Fibroblast of skin of scalp (primary cell): ENCODE measurements around the gene PDE6D.
"Not testable (repeated sequence)": the region's sequence is repeated elsewhere in the genome, so short reads cannot be mapped to it uniquely, and the experiment has no call there.

Experiments used
- DNase-seq: peaks from one replicate; pipeline ENCODE4 v3.0.0-alpha.2; 2013

PDE6D gene

DNA sequence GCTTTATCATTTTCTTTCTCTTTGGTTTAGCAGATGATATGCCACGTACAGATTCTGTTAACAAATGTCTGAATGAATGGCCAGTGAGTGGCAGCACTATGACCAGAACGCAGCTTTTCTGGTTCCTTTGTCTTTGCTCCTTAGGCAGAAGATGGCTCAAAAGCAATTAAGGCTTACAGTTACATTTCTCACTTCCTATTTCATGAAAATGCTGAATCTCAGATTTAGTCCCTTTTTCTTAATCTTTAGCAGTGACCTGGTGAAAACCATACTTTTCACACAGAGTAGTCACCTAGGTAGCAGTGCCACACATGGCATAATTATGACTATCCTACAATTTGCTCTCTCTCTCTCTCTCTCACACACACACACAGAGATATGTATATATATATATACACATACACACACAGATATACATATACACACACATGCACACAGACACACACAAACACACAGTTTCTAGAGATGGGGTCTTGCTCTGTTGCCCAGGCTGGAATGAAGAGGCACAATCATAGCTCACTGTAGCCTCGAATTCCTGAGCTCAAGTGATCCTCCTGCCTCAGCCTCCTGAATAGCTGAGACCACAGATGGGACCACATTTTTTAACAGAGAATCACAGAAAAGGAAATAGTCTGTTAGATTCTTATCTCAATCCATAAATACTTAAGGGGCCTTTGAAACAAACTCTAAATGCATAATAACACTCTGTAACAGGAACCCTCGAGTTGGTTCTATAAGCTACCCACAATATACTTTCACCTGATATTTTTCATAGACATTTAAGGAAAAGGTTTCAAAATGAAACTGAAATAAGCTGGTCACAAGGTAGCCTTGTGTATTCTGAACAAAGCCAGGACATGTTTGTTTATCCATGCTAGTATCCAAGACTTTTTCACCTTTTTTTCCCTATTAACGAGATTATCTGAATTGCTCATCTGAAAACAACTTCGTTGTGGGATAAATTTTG lies 11.6 kb downstream of the PDE6D start:
- DNase-seq = no peak

DNA sequence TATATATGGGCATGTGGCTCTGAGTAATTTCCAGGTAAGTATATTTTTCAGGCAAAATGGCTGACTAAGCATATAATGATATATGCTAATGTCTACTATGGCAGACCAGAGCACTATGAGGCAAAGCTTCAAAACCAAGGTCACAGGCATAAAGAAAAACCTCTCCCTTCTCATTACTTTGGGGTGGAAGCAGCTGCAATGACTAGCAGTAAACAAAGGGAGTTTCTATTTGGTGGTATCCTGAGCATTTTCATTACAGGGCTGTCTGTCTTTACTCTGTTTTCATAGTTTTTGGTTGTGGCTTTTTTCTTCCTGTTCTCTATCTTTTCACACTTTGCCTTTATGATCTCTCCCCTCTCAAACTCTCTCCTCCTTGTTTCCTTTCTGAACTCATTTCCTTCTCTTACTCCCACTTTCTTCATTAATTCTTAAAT lies 15.6 kb downstream of the PDE6D start:
- DNase-seq = no peak

DNA sequence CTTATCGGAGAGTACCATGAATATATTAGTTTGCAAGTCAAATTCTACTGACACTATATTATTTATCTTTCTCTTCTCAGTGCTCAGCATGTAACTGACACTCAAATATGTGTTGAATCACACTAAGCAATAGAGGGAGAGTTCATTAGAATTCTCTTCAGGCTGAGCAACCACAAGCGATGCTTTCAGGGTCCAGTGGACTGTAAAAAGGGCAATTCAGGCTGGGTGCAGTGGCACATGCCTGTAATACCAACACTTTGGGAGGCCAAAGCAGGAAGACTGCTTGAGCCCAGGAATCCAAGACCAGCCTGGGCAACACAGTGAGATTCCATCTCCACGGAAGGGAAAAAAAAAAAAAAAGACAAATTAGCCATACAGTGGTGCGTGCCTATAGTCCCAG lies 16.3 kb downstream of the PDE6D start:
- DNase-seq = peak; percentile 46

DNA sequence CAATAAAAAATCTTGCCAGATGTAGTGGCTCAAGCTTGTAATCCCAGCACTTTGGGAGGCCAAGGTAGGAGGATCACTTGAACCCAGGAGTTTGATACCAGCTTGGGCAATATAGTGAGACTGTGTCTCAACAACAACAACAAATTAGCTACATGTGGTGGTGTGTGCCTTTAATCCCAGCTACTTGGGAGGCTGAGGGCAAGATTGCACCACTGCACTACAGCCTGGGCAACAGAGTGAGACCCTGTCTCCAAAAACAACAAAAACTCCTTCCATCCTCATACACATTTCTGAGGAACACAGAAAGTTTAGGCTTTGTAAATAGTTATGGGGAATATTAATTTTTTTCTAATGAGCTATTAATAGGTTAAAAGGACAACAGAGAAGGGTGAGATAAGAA lies 17.0 kb downstream of the PDE6D start:
- no peak for DNase-seq

DNA sequence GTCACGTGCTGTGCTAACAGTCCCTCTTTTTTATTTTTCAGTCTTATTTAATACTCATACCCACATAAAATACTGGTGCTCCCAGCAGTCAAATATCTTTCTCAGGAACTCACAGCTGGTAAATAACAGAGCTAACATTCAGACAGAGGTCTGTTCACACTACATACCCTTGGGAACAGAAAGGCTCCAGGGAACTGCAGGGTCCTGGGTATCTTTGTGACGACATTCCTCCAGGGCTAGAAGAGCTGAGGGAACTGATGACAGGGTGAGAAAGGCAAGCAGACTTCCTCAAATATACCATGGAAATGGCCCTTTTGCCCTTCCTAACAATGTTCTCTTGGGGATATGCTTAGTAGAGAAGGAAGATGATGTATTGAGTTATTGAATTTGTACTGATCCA lies 19.3 kb downstream of the PDE6D start:
- no peak for DNase-seq

DNA sequence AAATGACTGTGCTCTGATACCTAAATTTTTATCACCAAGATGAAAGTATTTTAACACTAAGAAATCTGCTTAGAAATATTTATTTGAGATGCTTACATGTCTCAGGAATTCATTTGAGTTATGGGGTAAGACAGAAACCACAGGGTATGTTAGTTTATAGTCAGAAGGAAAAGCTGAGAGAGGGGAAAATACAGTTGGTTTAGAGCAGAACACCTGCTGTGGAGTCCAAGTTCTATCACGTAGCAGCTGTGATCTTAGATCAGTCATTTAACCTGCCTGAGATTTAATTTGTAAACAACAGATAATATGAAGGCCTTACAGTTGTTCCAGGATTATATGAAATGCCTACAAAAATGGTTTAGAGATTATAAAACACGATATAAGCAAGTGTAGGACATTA lies 29.0 kb downstream of the PDE6D start:
- DNase-seq = no peak

DNA sequence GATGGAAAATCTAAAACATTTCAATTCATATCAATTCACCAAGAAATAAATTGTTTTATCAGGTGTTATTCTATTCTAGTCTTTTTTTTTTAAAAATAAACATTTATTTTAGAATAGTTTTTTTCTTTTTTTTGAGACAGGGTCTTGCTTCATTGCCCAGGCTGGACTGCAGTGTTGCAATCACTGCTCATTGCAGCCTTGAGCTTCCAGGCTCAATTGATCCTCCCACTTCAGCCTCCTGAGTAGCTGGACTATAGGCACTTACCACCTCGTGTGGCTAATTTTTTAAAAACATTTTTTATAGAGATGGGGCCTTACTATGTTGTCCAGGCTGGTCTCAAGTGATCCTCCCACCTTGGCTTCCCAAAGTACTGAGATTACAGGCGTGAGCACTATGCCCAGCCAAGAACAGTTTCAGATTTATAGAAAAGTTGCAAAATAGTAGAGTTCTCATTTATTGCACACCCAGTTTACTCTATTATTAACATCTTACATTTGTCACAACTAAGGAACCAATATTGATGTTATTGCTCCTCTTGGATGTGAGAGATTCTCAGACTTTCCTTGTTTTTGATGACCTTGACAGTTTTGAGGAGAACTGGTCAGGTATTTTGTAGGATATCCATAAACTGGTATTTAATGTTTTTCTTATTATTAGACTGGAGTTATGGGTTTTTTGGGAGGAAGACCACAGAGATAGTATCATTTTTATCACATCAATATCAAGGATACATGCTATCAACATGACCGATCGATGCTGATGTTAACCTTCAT lies 29.9 kb downstream of the PDE6D start:
- DNase-seq = no peak

DNA sequence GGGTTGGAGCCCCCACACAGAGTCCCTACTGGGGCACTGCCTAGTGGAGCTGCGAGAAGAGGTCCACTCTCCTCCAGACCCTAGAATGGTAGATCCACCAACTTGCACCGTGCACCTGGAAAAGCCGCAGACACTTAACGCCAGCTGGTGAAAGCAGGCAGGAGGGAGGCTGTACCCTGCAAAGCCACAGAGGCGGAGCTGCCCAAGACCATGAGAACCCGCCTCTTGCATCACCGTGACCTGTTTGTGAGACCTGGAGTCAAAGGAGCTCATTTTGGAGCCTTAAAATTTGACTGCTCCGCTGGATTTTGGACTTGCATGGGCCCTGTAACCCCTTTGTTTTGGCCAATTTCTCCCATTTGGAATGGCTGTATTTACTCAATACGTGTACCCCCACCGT lies 32.1 kb downstream of the PDE6D start:
- not testable (repeated sequence) for DNase-seq

DNA sequence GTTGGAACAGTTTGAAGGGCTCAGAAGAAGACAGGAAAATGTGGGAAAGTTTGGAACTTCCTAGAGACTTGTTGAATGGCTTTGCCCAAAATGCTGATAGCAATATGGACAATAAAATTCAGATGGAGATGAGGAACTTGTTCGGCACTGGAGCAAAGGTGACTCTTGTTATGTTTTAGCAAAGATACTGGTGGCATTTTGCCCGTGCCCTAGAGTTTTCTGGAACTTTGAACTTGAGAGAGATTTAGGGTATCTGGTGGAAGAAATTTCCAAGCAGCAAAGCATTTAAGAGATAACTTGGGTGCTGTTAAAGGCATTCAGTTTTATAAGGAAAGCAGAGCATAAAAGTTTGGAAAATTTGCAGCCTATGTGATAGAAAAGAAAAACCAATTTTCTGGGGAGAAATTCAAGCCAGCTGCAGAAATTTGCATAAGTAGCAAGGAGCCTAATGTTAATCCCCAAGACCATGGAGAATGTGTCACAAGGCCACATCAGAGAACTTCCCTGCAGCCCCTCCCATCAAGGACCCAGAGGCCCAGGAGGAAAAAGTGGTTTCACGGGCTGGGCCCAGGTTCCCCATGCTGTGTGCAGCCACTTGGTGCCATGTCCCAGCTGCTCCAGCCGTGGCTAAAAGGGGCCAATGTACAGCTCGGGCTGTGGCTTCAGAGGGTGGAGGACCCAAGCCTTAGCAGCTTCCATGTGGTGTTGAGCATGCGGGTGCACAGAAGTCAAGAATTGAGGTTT lies 32.8 kb downstream of the PDE6D start:
- not testable (repeated sequence) for DNase-seq

DNA sequence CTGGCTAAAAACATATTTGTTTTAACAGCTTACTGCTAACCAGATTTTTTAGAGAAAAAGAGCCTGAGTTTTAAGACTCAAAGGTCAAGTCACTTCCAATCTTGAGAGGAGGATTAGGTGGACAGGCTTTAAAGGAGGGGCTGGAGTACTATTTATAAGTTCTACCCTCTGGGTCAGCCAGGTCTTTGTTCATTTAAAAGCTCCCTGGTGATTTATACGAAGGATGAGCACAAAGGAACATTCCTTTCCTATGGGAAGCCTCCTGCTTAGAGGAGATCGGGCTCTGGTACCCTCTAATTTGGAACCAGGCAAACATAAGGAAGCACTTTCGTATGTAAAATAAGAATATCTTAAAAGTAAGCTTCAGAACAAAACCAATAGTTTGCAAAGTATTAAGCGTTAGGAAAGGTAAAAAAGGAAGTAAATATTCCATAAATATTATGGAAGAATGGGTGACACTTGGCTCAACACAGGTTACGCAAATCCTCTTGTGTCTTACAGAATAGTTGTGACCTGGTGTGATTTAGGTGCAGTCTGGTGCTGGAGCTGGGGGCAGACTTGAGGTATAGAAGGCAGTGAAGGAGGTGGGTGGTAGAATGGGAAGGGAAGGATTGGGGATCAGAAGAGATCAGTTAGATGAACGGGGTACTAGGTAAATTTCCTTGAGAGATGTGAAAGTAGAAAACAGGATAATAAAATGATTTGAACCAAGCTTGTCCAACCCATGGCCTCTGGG lies 35.6 kb downstream of the PDE6D start:
- DNase-seq = no peak

DNA sequence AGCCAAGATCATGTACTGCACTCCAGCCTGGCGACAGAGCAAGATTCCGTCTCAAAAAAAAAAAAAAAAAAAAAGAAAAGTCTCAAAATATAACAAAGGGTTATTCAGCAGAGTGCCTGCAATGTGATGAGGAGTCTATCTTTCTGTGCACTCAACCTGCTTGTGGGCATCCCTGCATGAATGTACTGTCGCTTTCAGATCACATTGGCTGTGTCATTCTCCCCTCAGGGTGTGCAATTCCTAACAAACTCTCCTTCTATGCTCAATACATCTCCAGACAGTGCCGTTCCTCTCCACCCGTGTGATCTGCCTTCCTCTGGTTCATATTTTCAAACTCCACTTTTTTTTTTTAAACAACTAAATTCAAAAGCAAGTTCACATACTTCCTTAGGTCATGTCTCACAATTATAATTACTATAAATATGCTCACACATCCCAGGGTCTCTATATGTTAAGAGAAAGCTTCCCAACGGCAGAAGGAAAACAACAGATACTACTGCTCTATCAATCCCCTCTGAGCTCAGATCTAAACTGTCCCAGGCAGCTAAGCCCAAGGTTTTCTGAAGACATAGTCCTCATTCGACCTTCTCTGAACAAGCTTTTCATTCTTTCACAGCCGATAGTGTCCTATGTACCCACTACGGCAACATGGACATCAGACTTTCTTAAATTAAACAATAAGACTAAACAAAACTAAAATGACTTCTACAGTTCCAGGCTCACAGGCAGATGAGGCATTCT lies 37.5 kb downstream of the PDE6D start:
- no peak for DNase-seq

DNA sequence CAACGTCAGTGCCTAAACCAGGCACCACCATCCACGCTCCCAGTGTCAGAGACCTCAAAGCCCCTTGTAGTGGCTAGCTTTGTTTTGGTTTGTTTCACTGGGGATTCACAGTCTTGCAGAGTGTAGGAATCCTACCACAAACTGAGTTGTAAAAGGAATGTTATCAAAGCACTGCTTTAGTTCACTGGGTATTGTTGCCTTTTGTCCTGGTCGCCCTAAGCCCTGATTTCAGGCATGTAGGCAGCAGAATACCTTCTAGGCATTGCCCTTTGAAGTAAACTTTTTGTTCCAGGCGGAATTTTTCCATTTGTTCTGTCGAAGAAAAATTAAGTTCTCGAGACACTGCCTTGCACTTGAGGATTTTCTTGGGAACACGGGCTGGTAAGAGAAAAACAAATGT lies 43.3 kb downstream of the PDE6D start:
- no peak for DNase-seq

DNA sequence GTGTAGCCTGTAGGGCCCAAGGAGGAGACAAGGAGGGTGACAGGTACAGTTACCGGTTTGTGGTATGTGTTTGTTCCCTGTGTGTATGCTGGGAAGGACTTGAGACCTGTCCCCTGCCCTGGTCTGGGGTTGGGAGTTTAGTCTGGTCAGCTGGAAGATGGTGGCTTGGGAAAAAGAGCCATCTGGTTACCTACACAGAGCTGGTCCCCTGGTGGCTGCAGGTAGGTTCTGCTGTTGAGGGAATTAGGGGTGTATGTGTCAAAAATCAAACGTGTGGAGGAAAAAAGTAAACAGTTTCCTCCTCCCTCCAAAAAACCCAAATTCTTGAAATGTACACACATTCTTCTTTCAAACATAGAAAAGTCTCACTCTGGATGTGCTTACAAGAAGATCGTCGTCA lies 48.5 kb downstream of the PDE6D start:
- no peak for DNase-seq

DNA sequence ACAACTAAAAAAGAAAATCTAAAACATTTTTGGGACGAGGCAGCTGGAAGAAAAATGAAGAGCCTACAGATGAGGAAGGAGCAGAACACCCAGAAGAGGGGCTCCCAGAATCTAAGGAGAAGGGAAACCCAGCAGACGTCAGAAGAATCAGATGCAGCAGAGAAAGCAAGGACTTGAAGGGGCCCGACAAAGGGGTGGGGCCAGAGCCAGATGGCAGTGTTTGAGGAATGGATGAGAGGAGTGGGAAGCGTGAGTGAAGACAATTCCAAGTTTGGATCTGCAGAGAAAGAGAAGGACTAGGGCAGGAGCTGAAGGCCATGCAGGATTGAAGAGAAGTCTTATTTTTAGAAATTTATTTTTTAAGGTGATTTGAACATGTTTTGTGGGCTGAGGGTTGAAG lies 53.5 kb downstream of the PDE6D start:
- no peak for DNase-seq

DNA sequence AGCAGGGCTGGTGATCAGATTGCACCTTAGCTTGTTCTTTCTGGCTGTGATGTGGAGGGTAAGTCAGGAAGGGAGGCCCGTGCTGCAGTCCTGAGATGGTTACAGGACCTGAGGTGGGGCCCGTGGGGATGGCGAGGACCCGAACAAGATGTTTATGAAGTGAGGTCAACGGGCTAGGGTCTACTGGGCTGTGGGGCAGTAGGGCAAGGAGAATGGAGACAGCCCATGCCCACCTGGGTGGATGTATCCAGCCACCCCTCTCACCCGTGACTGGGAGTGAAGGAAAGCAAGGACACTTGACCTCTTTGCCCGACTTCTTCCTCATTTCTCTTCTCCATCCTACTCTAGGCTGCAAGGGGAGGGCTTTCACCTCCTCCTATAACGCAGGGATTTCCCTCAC lies 54.8 kb downstream of the PDE6D start:
- DNase-seq = no peak

DNA sequence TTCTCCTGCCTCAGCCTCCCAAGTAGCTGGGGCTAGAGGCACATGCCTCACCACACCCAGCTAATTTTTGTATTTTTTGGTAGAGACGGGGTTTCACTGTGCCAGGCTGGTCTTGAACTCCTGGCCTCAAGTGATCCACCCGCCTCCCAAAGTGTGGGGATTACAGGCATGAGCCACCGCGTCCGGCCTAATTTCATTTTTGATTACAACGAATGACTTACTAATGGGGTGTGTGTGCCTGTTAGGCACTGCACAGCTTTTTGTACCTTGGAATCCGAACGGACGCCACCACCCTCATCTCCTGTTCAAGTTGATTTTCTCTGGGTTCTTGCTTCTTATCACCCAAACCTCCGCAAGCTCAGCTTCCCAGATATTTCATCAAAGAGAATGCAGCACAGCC lies 55.6 kb downstream of the PDE6D start:
- no peak for DNase-seq

DNA sequence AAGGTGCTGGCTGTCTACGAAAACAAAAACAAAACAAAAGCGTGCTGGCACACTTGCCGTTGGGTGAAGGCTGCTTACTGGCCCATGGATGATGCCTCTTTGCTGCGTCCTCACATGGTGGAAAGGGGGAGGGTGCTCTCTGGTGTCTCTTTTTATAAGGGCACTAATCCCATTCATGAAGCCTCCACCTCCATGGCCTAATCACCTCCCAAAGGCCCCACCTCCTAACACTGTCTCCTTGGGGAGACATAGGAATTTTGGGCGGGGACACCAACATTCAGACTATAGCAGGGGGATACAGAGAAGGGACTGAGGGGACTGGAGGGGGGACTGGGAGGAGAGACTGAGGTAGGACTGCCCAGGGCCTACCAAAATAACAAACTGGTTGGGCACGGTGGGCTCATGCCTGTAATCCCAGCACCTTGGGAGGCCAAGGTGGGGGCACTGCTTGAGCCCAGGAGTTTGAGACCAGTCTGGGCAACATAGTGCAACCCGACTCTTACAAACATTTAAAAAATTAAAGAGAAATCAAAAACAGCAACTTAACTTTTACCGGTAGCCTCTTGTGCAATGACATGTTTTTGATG lies 58.3 kb downstream of the PDE6D start:
- no peak for DNase-seq

DNA sequence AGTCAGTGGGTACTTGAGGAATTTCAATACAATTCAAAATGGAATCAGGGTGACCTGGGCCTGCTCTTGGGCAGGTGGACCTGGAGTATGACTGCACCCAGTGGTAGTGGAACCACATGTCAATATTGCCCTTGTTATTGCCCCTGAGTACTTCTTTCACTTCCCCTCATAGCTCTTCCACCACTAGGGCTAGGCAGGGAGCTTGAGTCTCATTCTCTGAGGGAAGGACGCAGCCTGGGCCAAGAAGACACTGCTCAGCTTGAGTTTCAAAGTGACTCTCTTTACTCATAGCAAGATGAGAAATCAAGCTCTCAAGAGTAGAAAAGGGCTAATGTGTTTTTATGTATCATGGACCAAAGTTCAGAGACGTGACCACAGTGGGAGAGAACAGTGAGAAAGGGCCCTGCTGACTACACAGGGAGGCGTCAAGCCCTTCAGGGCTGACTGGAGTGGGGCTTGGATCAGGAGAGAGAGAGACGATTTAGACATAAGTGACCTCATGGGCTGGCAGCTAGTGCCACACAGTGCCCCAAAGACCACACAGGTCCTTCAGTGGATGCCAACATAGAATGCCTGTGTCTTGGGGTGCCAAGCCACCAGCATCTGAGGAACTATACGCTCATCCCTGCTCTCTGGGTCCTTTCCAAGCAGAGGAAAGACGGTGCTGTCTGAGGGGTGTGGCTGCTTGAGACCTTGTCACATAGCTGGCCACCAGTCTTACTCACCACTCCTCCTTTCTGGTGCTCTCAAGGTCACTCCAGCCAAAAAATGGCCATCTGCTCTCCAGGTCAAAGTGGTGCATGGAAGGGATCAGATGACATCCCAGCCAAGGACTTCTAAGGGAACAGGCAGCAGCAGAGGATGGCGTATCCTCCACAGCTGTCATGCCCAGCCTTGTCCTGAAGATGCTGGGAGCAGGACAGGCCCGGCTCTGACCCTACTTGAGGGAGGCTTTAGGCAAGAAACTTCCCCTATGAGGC lies 59.8 kb downstream of the PDE6D start:
- DNase-seq = no peak

DNA sequence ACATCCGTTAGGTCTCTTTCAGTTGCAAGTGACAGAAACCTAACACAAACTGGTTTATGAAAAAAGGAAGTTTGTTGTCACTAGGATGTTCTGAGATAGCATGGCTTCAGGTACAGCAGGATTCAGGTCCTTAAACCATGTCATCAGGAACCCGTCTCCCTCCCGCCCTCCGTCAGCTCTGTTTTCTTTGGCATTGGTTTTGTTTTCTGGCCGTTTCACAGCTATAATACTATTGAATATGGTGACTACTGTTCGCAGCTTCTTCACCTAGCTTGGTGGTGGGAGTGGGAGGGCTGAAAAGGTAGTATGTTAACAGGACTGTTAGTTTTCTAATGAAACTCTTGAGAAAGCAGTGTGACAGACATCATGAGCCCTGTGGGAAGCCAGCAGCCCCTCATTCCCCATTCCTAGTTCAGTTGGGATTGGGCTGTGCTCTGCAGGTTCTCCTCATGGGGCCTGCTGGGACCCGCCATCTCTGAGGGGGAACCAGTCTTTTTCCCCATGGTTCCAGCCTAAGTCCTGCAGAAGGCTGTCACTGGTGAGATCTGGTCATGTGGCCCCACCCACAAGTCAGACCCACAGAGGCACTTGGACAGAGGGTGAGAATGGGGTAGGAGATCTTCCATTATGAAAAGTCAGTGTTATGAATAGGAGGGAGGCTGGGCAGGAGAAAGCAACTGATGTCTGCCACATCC lies 60.6 kb downstream of the PDE6D start:
- no peak for DNase-seq
